Pancreas (tissue), 10 donors: ENCODE results near the gene TNS2. TPM values are rescaled to one million over a fixed set of nuclear protein-coding genes. Genes with fewer than 3 reads are reported as not detected.

Experiments
- ATAC-seq, 4 donors: fragments of 200-7000 bp; cut with Tn5 transposase; one replicate each; pipeline versions ENCODE4 v1.8.0 to v1.9.1; 2020; ENCODE audit warnings: mild to moderate bottlenecking in 4 of 4, moderate library complexity in 4 of 4
- DNase-seq, 6 donors: peaks; one replicate each; pipeline ENCODE4 v3.0.0-alpha.2; 2020
- FAIRE-seq: peaks from 2 replicates; lab custom pipeline; 2012; peaks lifted over from hg19 to GRCh38; lab: Jason Lieb, UNC
- H3K27ac ChIP-seq, 4 donors: fragments of 200-600 bp; sonication (generic); 1 replicate in 3 of 4; 2 replicates in 1 of 4; pipeline versions ENCODE4 v1.5.0 to v1.8.0; 2020
- H3K27me3 ChIP-seq, 4 donors: fragments of 200-600 bp; one replicate each; pipeline ENCODE4 v1.8.0; 2021
- H3K36me3 ChIP-seq, 3 donors: fragments of 200-600 bp; sonication (generic) in 1 of 3; one replicate each; pipeline versions ENCODE4 v1.5.0 to v1.8.0; 2020 to 2021
- H3K4me1 ChIP-seq, 3 donors: fragments of 200-600 bp; one replicate each; pipeline ENCODE4 v1.8.0; 2021
- H3K4me3 ChIP-seq, 4 donors: fragments of 200-600 bp; sonication (generic) in 2 of 4; one replicate each; pipeline versions ENCODE4 v1.5.0 to v1.8.0; 2020 to 2021
- H3K9me3 ChIP-seq, 4 donors: fragments of 200-600 bp; one replicate each; pipeline ENCODE4 v1.8.0; 2021
- WGBS, 2 donors: extraction: QIAGEN DNeasy Blood & Tissue Kit; methylation state at CpG; one replicate each; pipeline ENCODE4 v1.1.7; 2013; 5-methylcytosine and 5-hydroxymethylcytosine counted together
- intact Hi-C, 3 donors: fragments of 100-400 bp; cut with DNase I; formaldehyde crosslinking; loops; one replicate each; pipeline versions ENCODE4 v1.11.1 to v1.14.2; 2022
- polyA plus RNA-seq, 2 donors: library from polyadenylated mRNA; stranded (reverse); fragments of 200-250 nt; gene quantifications; one replicate each; pipeline ENCODE4 v1.2.3, GENCODE V29; 2013
- total RNA-seq, 6 donors: library from RNA; stranded (reverse); fragmentation: NEBNext Ultra II Directional in 4 of 6; extraction: Animal tissue kit (Norgen Biotek cat#: 25700) in 4 of 6; gene quantifications; one replicate each; pipeline versions ENCODE4 v1.2.1 to v1.2.4, GENCODE V29; 2021 to 2023
- TF ChIP-seq, protein P1 (sequence below), 4 donors: fragments of 200-600 bp; sonication (generic) in 3 of 4; IDR thresholded peaks; one replicate each; pipeline versions ENCODE4 v1.5.0 to v1.8.0; 2021; ENCODE audit warnings: antibody characterized with exemption in 4 of 4
- donor health status: healthy with polysubstance abuse.
- donor health status: DM: no; HTN: no; CAD: no; lungs with moderate emphysema.
- donor health status: DM: no; HTN: no; CAD: no.
- donor health status: control.
- donor health status: control.
- donor health status: Bipolar disorder and iron deficiency.
- donor health status: DM: yes; HTN: yes; CAD: no.
- donor health status: DM: no; HTN: no; CAD: no.
- donor health status: DM: no; HTN: no; CAD: no.
- donor health status: DM: yes; HTN: yes; CAD: no.

Gene TNS2
- total and polyA plus RNA-seq, 8 donors, result 22.7 to 183 (median 37.2) TPM

- 8 to 12% methylated on average over 22 to 25 of the region's 25 CpGs for WGBS, 2 donors
Measured at GRCh38 chr12:53078425-53079225, 28.8 kb downstream of the TNS2 start.

GRCh38 chr12:53079226-53080117, 29.6 kb downstream of the TNS2 start, which contains the start of gene SPRYD3:
Gene SPRYD3, minus strand, starts transcription at chr12:53079390. Its CDS starts 57 bp downstream, at chr12:53079333.
- H3K36me3 ChIP-seq, result peaks cover 0 to 20% (median 8%) of the 10 kb centered on the region in 3 donors
- peak; percentile 61 for FAIRE-seq
- intact Hi-C loops, result no loop called here
- peak; percentile 94 to 99 (median 96) for DNase-seq
- H3K4me1 ChIP-seq, result peaks cover 11 to 22% (median 18%) of the 10 kb centered on the region in 3 donors
- H3K4me3 ChIP-seq, result peak within 1 kb of the TSS; percentile 55 to 80 (median 67)
- no peaks in the 10 kb centered on the region for H3K9me3 ChIP-seq
- peak within 1 kb of the TSS; percentile 83 to 91 (median 86) for H3K27ac ChIP-seq
- ATAC-seq, result peak; percentile 96 to 99 (median 98)
- 0 to 1% methylated on average over 54 to 67 of the region's 67 CpGs for WGBS, 2 donors
- H3K27me3 ChIP-seq, result no peaks in the 10 kb centered on the region
- TF ChIP-seq, protein P1, sequence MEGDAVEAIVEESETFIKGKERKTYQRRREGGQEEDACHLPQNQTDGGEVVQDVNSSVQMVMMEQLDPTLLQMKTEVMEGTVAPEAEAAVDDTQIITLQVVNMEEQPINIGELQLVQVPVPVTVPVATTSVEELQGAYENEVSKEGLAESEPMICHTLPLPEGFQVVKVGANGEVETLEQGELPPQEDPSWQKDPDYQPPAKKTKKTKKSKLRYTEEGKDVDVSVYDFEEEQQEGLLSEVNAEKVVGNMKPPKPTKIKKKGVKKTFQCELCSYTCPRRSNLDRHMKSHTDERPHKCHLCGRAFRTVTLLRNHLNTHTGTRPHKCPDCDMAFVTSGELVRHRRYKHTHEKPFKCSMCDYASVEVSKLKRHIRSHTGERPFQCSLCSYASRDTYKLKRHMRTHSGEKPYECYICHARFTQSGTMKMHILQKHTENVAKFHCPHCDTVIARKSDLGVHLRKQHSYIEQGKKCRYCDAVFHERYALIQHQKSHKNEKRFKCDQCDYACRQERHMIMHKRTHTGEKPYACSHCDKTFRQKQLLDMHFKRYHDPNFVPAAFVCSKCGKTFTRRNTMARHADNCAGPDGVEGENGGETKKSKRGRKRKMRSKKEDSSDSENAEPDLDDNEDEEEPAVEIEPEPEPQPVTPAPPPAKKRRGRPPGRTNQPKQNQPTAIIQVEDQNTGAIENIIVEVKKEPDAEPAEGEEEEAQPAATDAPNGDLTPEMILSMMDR (IDR thresholded peaks at IDR 0.05), result no peak

More at GRCh38 chr12:53078425-53079225, 28.8 kb downstream of the TNS2 start:
- FAIRE-seq (no peak), DNase-seq (peak in 2 of 6 donors; percentile 67 to 85), ATAC-seq (peak; percentile 21 to 25 (median 22))
- TF ChIP-seq, protein P1 (IDR thresholded peaks at IDR 0.05), result no peak
- Histone ChIP-seq H3K4me3 (peak overlapping the region; percentile 55 to 80 (median 67)), H3K27ac (peak overlapping the region; percentile 83 to 91 (median 86)), H3K9me3 (no peaks in the 10 kb centered on the region), H3K36me3 (peaks cover 0 to 24% (median 8%) of the 10 kb centered on the region in 3 donors), H3K27me3 (no peaks in the 10 kb centered on the region), H3K4me1 (peaks cover 11 to 26% (median 18%) of the 10 kb centered on the region in 3 donors)
- intact Hi-C loops, result no loop called here

- Histone ChIP-seq H3K4me1 (peaks cover 7 to 10% (median 9%) of the 10 kb centered on the region in 3 donors), H3K27ac (no peak overlapping the region), H3K4me3 (no peak overlapping the region), H3K9me3 (no peaks in the 10 kb centered on the region), H3K36me3 (no peaks in the 10 kb centered on the region), H3K27me3 (no peaks in the 10 kb centered on the region)
- FAIRE-seq, result no peak
- TF ChIP-seq, protein P1 (IDR thresholded peaks at IDR 0.05), result no peak
- ATAC-seq, result no peak
- intact Hi-C loops, result no loop called here
- no peak for DNase-seq
- WGBS, 2 donors, result 59 to 74% methylated on average over 2 of the region's 2 CpGs
Measured at GRCh38 chr12:53082637-53083175, 32.8 kb downstream of the TNS2 start.

- Histone ChIP-seq H3K4me1 (no peaks in the 10 kb centered on the region), H3K27ac (no peak overlapping the region), H3K4me3 (no peak overlapping the region), H3K27me3 (no peaks in the 10 kb centered on the region), H3K36me3 (no peaks in the 10 kb centered on the region), H3K9me3 (no peaks in the 10 kb centered on the region)
- FAIRE-seq (no peak), ATAC-seq (no peak), DNase-seq (no peak)
- TF ChIP-seq, protein P1 (IDR thresholded peaks at IDR 0.05), result no peak
- intact Hi-C loops, result no loop called here
- WGBS, 2 donors, result 87 to 90% methylated on average over 3 of the region's 3 CpGs
Measured at GRCh38 chr12:53086361-53086760, 36.5 kb downstream of the TNS2 start.
